ENCODE data around the gene THOP1. TPM values are rescaled to one million over a fixed set of nuclear protein-coding genes. Genes with fewer than 3 reads are reported as not detected.

Gene THOP1
- total RNA-seq, 1 experiment from 2014 or later, result 221 TPM

GRCh38 chr19:2793126-2793525, 7.8 kb downstream of the THOP1 start:
- no peak overlapping the region for H3K4me2 ChIP-seq (ENCODE audit: low read length)
- no peak overlapping the region for H3K4me3 ChIP-seq (ENCODE audit: low read length)
- H3K36me3 ChIP-seq (ENCODE audit: low read depth, low read length), result no peaks in the 10 kb centered on the region; the same call in 1 of the 2 replicates
- no peaks in the 10 kb centered on the region for H4K20me1 ChIP-seq (ENCODE audit: low read length)
- no peaks in the 10 kb centered on the region for H3K4me1 ChIP-seq (ENCODE audit: insufficient read depth, low read length)
- CTCF ChIA-PET, result no interaction called here
- no peaks in the 10 kb centered on the region for H3K27me3 ChIP-seq (ENCODE audit: low read length)
- no peak for ATAC-seq
- no peak overlapping the region for H3K9ac ChIP-seq (ENCODE audit: low read length)
- no peak overlapping the region for H3K27ac ChIP-seq (ENCODE audit: low read length)
- no peaks in the 10 kb centered on the region for H3K9me2 ChIP-seq (replicated peaks; ENCODE audit: low read length)
- intact Hi-C loops (cut with micrococcal nuclease), result no loop called here
- peaks cover 14% of the 10 kb centered on the region for H3K79me2 ChIP-seq (ENCODE audit: low read length)
- POLR2A ChIA-PET (ENCODE audit: unreplicated experiment), result no interaction called here
- TF ChIP-seq CTCF (conservative IDR thresholded peaks at IDR 0.05; ENCODE audit: low read depth, low read length) (no peak), EZH2phosphoT487 (IDR thresholded peaks at IDR 0.05; ENCODE audit: borderline replicate concordance, low read length) (no peak), EZH2 (IDR thresholded peaks at IDR 0.05; ENCODE audit: low read length, unreplicated experiment) (no peak)
- no TSS peak for BruUV-seq (replicated peaks)
- H3F3A ChIP-seq (ENCODE audit: low read length, unreplicated experiment), result no peaks in the 10 kb centered on the region
- no peak for DNase-seq
- H3K9me3 ChIP-seq (ENCODE audit: low read length), result no peaks in the 10 kb centered on the region
- H2AFZ ChIP-seq (ENCODE audit: low read length), result no peak overlapping the region

- CTCF ChIA-PET, result interaction anchor here (0.7 kb wide), 1 partner anchor 147 kb away, joined by 3 read pairs; no protein-coding TSS in a partner anchor
- no peak overlapping the region for H3K27ac ChIP-seq (ENCODE audit: low read length)
- H3F3A ChIP-seq (ENCODE audit: low read length, unreplicated experiment), result no peaks in the 10 kb centered on the region
- H3K9ac ChIP-seq (ENCODE audit: low read length), result no peak overlapping the region
- no peaks in the 10 kb centered on the region for H3K9me3 ChIP-seq (ENCODE audit: low read length)
- H3K4me1 ChIP-seq (ENCODE audit: insufficient read depth, low read length), result no peaks in the 10 kb centered on the region
- no peak overlapping the region for H3K4me3 ChIP-seq (ENCODE audit: low read length)
- H3K79me2 ChIP-seq (ENCODE audit: low read length), result peaks cover 10% of the 10 kb centered on the region
- H3K9me2 ChIP-seq (replicated peaks; ENCODE audit: low read length), result no peaks in the 10 kb centered on the region
- ATAC-seq (no peak), DNase-seq (no peak)
- H3K36me3 ChIP-seq (ENCODE audit: low read depth, low read length), result no peaks in the 10 kb centered on the region; the same call in 1 of the 2 replicates
- intact Hi-C loops (cut with micrococcal nuclease), result no loop called here
- no peak overlapping the region for H2AFZ ChIP-seq (ENCODE audit: low read length)
- TF ChIP-seq EZH2phosphoT487 (IDR thresholded peaks at IDR 0.05; ENCODE audit: borderline replicate concordance, low read length), result no peak
- TF ChIP-seq EZH2 (IDR thresholded peaks at IDR 0.05; ENCODE audit: low read length, unreplicated experiment), result no peak
- no peak for TF ChIP-seq CTCF (conservative IDR thresholded peaks at IDR 0.05; ENCODE audit: low read depth, low read length)
- no peaks in the 10 kb centered on the region for H3K27me3 ChIP-seq (ENCODE audit: low read length)
- BruUV-seq (replicated peaks), result no TSS peak
- H3K4me2 ChIP-seq (ENCODE audit: low read length), result no peak overlapping the region
- POLR2A ChIA-PET (ENCODE audit: unreplicated experiment), result no interaction called here
- H4K20me1 ChIP-seq (ENCODE audit: low read length), result no peaks in the 10 kb centered on the region
Measured at GRCh38 chr19:2793577-2793976, 8.3 kb downstream of the THOP1 start.

GRCh38 chr19:2795827-2796658, 10.7 kb downstream of the THOP1 start:
- H3K9me2 ChIP-seq (replicated peaks; ENCODE audit: low read length), result no peaks in the 10 kb centered on the region
- DNase-seq, result no peak
- POLR2A ChIA-PET (ENCODE audit: unreplicated experiment), result no interaction called here
- no peak for ATAC-seq
- no peak overlapping the region for H3K27ac ChIP-seq (ENCODE audit: low read length)
- no peak overlapping the region for H3K9ac ChIP-seq (ENCODE audit: low read length)
- H3K27me3 ChIP-seq (ENCODE audit: low read length), result no peaks in the 10 kb centered on the region
- H2AFZ ChIP-seq (ENCODE audit: low read length), result no peak overlapping the region
- no TSS peak for BruUV-seq (replicated peaks)
- H3K4me2 ChIP-seq (ENCODE audit: low read length), result no peak overlapping the region
- CTCF ChIA-PET, result no interaction called here
- intact Hi-C loops (cut with micrococcal nuclease), result no loop called here
- H3K79me2 ChIP-seq (ENCODE audit: low read length), result no peaks in the 10 kb centered on the region
- no peaks in the 10 kb centered on the region; the same call in 1 of the 2 replicates for H3K36me3 ChIP-seq (ENCODE audit: low read depth, low read length)
- no peaks in the 10 kb centered on the region for H3K9me3 ChIP-seq (ENCODE audit: low read length)
- no peaks in the 10 kb centered on the region for H3K4me1 ChIP-seq (ENCODE audit: insufficient read depth, low read length)
- H3K4me3 ChIP-seq (ENCODE audit: low read length), result no peak overlapping the region
- no peaks in the 10 kb centered on the region for H4K20me1 ChIP-seq (ENCODE audit: low read length)
- H3F3A ChIP-seq (ENCODE audit: low read length, unreplicated experiment), result no peaks in the 10 kb centered on the region
- no peak for TF ChIP-seq EZH2 (IDR thresholded peaks at IDR 0.05; ENCODE audit: low read length, unreplicated experiment)
- no peak for TF ChIP-seq CTCF (conservative IDR thresholded peaks at IDR 0.05; ENCODE audit: low read depth, low read length)
- TF ChIP-seq EZH2phosphoT487 (IDR thresholded peaks at IDR 0.05; ENCODE audit: borderline replicate concordance, low read length), result no peak
